COLO668 (cell line): ENCODE results near the gene CD96.
"Not testable (repeated sequence)": the region's sequence is repeated elsewhere in the genome, so short reads cannot be mapped to it uniquely, and the experiment has no call there.

Source experiments
- DNase-seq: peaks from one replicate; lab custom pipeline; 2025; ENCODE audit not compliant: unreplicated experiment; lab: John Stamatoyannopoulos, UW

The CD96 gene

DNA sequence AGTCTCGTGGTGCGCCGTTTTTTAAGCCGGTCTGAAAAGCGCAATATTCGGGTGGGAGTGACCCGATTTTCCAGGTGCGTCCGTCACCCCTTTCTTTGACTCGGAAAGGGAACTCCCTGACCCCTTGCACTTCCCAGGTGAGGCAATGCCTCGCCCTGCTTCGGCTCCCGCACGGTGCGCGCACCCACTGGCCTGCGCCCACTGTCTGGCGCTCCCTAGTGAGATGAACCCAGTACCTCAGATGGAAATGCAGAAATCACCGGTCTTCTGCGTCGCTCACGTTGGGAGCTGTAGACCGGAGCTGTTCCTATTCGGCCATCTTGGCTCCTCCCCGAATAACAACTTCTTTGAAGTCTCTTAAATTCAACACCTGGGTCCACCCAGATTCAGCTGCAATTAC is 19.9 kb downstream of the CD96 start:
- DNase-seq: not testable (repeated sequence)

DNA sequence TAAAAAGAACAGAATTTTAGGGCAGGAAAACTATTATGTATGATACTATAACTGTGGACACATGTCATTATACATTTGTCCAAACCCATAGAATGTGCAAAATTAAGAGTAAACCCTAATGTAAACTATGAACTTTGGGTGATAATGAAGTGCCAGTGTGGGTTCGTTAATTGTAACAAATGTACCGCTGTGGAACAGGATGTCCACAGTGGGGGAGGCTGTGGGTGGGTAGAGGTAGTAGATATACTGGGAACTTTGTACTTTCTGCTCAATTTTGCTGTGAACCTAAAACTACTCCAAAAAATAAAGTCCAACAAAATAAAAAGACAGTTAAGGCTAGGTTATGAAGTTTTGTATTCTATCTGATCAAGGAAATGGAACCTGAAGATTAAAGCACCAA is 24.8 kb downstream of the CD96 start:
- DNase-seq: no peak

DNA sequence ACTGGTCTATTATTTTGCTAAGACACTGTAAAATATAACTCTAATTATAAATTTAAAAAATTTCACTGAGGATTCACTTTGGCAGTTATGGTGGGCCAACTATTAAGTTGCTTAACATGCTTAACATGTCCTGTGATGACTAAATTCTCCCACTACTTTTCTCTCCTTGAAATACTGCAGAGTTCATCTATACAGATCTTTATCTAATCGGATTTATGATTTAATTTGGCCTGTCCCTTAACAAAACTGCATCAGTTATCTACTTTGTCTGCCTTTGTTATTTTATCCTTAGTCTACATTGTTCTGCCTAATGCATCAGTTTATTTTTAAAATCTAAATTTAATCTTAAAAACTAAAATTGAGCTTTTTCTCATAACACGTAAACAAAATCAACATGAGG is 26.4 kb downstream of the CD96 start:
- no peak for DNase-seq

DNA sequence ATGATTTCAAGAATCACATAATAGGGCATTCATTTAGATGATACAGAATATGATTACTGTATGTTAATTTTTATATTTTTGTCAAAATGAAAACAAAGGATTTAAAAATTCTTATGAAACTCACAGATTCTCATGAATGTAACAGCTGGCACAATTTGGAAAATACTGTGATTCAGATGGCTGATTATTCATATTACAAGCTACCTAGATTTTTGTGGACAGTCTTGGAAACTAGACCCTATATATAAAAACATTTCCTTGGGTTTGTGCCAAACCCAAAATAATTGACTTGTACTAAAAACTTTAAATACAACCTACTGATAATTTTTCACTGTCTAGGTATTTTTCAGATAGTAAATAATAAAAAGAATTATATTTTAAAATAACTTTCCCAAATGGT is 26.9 kb downstream of the CD96 start:
- no peak for DNase-seq

DNA sequence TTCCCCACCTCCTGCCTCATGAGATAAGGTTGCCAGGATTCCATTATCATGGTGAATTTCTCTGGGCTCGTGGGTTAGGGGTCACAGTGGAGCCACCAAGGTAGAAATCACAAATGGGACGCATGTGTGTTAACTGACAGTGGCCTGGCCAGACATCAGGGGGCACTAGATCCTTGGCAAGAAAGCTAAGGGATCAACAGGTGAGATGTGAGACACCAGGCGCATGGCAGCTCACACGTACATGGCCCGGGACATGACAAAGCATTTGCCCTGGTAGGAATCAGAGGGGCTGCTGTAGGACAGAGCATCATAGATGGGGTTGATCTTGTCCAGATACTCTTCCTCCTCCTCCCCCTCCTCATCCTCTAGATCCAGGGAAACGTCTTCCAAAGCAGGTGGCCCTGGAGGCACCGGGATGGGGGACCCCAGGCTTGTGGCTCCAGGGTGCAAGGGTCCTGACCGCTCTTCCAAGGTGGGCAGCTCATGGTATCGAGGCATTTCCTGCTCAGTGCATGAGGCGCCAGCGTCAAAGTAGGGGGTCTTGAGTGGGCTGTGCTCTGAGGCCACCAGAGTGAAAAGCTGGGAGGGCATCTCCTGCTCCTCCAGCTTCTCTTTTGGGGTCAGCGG is 28.5 kb downstream of the CD96 start:
- no peak for DNase-seq

DNA sequence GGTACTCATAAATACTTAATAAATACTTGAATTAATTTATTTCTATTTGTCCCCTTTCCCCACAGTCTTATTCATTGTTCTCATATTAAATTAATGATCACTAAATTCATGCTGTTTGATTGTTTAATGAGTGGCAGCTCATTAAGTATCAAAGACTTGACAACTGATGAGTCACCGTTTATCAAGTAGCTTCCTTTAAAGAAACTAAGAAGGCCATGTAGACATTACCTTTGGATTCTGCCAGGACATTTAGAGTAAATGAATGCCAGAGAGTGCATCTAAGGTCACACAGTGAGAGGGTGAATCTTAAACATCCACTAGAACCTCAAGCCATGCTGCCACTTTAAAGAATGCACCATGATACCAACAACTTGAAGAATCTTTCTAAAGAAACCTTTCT is 29.3 kb downstream of the CD96 start:
- no peak for DNase-seq

DNA sequence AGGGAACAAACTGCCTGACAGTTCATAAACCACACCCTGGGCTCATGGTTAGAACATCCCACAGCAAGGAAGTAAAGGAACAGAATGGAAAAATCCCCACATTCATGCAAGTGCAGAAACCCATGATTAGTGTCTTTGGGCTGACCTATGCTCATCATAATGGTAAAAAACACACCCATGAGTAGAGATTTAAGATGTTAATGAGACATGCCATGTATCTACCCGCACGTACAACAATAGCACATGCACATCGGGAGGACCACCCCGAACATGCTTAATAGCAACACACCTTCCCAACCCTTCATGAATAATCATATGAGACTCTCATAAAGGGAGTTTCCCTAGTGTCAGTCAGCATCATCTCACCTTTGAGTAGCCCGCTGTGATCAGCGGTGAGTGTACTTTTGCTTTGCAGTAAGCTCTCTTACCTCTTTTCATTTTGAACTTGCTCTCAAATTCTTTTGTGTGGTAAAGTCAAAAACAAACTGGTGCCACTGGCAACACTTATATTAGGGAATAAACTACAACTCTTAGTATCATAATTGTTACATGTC is 30.0 kb downstream of the CD96 start:
- no peak for DNase-seq

DNA sequence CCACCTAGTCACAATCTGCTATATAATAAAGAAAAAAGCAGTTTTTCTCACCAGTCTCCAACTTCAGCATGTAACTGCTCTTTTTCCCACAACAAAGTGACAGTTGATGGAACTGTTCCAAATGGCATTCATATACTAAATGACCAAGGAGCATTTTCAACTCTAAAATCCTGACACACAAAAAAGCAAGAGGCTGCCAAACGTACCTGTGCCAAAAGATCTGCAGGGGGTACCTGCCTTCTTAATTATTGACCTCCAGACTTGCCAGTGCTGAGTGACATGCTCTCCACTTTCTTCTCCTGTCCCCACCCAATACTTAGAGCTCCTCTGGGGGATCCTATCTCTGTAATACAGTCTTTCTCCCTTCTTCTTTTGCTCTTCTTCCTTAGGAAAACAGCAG is 35.1 kb downstream of the CD96 start:
- no peak for DNase-seq

DNA sequence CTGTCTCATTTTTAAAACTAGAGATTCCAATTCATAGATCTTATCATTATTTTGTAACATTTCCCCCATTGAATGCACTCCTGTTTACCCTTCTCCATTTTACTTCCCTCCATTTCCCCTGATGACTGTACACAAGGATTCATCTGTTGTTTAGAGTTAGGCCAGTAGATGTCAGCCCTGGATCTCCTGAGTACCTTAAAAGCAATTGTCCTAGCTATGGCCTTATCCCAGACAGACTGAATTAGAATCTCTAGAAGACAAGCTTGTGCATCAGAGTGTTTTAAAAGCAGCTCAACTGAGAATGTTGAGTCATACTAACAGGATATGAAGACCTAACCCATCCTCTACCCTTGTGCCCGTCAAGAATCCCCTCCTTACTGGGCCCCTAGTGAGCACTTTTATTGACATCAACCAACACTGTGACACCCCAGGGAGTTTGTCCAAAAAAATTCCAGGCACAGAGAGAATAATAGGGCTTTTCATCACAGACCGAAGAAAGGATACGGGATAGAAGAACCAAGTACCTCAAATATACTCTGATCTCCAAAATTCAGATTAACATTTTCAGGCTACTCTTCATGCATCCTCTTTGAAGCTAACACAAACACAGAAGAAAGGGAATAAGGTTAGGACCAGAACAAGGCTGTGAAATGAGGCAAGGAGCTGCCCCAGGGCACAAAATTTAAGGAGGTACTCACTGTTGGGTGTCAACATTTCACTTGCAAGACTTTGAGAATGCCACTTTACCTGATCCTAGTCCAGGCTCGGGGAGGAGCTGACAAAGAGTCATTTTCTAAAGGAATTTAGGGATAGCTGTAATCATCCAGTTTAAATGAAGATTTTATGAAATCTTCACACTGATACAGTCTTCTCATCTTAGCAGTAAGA is 36.0 kb downstream of the CD96 start:
- DNase-seq: no peak

DNA sequence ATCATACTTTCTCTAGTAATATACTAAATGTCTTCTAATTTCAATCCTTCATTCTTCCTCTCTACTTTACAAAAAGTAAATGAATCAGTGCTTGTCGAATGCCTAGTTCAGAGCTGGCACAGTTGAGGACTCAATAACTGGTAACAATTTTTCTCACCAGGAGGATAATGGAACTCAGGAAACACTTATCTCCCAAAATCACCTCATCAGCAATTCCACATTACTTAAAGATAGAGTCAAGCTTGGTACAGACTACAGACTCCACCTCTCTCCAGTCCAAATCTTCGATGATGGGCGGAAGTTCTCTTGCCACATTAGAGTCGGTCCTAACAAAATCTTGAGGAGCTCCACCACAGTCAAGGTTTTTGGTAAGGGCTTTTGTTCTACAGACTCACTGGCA is 36.9 kb downstream of the CD96 start:
- DNase-seq: no peak

DNA sequence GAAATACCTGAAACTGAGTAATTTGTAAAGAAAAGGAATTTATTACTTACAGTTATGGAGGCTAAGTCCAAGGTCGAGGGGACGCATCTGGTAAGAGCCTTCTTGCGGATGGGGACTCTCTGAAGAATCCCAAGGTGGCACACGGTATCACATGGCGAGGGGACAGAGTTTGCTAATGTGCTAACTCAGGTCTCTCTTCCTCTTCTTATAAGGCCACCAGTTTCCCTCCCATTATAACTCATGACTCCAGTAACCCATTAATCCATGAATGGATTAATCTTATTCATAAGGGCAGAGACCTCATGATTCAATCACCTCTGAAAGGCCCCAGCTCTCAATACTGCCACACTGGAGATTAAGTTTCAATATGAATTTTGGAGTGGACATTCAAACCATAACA is 37.5 kb downstream of the CD96 start:
- DNase-seq: no peak

DNA sequence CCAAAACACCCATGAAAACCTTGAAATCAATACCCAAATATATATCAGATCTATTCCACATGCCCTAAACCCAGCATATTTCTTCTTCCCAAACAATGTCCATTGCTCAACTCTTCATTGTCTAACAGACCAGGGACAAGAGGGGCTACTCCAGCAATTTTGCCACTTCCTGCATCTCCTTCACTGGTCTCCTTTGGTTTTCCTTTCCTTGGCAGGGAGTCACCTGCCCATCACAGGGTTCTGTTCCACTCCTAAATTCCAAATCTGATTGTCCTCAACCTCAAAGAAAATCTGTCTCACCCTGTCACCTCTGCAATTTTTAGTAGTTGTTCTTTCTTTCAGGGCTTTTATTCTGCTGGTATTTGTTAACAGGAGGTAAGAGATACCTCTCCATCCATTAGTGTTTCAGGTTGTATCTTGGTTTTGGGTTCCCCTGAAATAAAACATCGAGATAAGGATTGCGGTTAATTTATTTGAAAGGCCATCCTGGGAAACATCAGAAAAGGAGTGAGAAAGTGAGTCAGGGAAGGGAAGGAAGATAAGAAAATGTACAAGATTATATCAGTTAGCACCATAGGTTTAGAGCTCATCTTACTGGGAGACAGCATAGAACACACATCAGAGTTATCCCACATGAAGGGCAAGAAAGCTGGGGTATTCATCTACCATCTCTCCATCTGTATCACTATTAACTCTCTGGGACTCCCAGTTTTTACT is 39.6 kb downstream of the CD96 start:
- DNase-seq: no peak

DNA sequence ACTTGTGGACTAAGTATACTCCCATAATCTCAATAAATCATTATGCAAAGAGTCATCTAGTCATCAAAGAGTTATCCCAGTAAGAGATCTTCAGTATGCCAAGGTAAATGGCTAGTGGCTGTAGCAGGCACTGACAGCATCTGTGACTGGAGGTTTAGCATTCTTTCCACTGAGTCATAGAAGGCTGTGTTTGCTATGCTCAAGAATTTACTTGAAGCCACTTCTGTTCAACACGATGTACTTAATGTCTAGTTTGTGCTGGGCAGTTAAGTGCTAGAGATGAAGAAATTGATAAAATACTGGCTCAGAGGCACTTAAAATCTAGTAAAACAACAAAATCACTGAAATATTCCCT is 40.1 kb downstream of the CD96 start:
- DNase-seq: no peak

DNA sequence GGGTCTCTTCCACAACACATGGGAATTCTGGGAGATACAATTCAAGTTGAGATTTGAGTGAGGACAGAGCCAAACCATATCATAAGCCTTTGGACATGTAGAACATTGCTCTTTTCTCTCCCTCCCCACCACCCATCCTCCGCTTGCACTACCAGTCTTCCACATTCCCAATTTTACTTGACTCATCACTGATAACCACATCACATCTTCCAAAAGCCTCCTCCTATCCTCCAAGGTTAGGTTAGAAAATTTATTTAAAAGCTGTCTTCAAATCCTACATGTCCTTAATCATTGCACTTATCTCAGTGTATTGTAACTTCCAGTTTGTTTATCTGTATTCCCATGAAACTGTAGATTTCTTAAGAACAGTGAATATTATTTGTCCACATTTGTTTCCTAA is 42.7 kb downstream of the CD96 start:
- DNase-seq: no peak

DNA sequence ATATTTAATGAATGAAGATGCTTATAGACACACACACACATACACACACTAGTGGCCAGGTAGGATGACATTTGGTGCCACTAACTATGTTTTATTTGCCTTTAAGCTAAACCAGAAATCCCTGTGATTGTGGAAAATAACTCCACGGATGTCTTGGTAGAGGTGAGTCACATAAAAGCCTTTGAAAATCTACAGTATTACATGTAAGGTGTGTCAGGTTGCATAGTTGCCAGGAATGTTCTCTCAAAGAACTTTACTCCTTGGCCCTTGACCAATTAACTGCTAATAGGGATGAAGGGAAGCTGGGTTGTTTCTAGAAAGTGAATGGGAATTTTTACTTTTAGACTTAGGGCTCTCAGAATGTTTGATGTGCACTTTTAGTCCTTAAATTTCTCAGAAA is 43.2 kb downstream of the CD96 start:
- no peak for DNase-seq

DNA sequence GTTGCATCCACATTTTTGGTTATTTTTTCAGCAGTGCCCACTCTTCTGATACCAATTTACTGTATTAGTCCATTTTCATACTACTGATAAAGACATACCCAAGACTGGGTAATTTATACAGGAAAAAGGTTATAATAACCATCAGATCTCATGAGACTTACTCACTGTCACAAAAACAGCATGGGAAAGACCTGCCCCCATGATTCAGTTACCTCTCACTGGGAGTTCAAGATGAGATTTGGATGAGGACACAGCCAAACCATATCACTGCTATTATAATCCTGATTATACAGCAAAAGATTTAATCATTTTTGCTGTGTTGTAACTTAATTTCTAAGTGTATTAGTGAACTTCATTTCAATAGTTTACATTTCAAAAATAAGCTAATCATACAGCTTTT is 46.5 kb downstream of the CD96 start:
- DNase-seq: no peak

DNA sequence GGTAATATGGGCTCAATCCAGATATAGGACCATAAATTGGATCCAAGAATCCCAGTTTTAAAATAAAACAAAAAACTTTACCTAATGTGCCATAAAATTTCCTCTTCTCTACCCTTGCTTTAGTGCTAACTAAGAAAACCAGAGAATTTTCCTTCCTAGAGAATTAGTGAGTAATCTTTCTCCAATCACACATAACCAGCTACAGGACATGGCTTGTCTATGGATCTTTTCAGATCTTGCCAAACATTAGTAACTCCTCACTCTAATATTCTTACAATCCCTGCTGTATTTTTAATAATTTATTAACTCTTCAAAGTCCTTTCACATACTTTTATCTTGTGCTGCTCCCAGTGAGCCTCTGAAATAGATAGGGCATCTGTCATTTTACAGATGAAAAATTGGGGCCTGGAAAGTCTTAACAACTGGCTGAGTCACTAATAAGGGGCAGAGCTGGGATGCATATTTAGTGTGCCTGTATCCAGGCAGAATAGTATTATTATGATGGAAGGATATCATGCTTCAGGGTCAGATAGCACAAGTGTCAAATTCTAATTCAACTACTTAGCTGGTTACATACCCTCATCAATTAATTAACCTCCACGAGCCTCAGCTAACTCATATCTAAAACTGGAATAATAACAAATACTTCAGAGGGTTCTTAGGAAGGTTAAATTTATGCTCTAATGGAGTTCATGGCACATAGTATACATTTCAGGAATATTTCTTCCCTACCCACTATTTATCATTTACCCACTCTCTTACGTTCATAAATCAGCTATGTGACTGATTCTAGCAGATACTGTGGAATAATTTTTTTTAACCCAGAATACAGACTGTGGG is 47.5 kb downstream of the CD96 start:
- no peak for DNase-seq

DNA sequence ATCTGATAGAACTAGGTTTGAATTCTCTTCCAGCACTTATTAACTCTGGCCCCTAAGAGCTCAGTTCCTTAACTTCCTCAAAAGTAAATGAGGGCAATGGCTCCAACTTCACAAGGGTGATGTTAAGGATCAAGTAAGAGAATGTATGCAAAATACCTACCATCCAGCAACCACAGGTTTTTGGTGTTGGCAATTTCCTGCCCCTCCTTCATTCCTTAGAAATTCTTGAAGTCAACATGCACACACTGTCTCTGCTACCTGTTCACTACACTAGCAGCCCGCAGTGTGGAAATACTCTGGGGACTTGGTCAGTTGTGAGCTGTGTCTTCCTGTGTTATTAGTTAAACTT is 48.1 kb downstream of the CD96 start:
- DNase-seq: no peak

DNA sequence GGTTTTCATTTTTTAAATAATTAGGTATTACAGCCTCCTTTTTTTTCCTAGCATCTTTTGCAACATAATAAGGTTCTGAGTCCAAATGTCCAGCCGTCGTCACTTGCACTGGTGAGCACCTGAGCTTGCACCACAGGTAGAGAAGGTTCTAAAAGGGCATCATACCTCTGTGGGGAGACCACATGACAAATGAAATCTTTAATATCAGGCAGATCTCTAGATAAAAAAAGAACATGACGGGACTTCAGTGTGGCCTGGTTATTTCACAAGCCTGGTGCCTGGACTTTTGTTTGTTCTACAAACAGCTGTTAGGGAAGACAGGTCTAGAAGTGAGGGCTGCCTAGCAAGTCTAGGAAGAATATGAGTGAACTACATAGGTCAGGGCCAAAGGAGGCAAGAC is 49.6 kb downstream of the CD96 start:
- DNase-seq: no peak

DNA sequence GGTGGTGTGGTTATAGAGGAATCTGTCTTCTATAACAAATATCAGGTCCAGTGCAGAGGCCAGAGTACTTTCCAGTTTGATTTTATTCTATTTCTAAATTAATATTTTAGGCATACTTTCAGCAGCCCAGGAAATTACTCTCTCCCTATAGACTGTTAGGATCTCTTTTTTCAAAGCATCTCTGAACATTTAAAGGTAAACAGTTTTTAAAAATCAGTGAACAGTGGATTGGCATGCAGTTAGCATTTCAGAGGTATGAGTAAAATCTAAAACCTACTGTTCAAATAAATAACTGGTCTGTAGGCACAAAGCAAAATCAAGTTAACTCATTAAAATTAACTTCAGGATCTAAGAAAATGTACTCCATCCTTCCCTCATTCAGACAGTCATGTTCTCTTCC is 50.1 kb downstream of the CD96 start:
- no peak for DNase-seq

DNA sequence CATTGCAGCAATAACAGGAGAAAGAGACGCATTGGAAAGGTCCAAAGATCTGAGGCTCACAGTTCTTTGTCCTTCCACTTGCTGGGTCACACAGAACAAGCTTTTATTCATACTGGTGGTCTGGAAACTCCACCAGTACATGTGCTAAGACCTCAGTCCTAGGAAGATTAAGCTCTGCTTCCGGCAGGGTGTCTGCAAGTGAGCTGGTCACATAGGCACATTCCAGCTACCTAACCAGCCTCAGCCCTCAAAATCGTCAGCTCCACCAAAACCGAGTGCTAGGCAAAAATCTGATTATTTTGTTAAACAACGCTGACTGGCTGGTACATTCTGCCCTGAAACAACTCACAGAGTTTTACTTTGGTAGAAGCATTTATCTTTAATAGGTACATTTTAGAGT is 50.9 kb downstream of the CD96 start:
- DNase-seq: no peak
